SH-SY5Y (cell line): ENCODE measurements around the gene SYNGR2.

Experiments
- GATA2 ChIP-seq: IDR thresholded peaks from 2 replicates; pipeline ENCODE4 v1.6.1; 2011; ENCODE audit warnings: mild to moderate bottlenecking, low read depth, low read length
- GATA3 ChIP-seq: IDR thresholded peaks from 2 replicates; pipeline ENCODE4 v1.6.1; 2011; ENCODE audit warnings: low read depth, mild to moderate bottlenecking, low read length, moderate library complexity

Gene SYNGR2

DNA sequence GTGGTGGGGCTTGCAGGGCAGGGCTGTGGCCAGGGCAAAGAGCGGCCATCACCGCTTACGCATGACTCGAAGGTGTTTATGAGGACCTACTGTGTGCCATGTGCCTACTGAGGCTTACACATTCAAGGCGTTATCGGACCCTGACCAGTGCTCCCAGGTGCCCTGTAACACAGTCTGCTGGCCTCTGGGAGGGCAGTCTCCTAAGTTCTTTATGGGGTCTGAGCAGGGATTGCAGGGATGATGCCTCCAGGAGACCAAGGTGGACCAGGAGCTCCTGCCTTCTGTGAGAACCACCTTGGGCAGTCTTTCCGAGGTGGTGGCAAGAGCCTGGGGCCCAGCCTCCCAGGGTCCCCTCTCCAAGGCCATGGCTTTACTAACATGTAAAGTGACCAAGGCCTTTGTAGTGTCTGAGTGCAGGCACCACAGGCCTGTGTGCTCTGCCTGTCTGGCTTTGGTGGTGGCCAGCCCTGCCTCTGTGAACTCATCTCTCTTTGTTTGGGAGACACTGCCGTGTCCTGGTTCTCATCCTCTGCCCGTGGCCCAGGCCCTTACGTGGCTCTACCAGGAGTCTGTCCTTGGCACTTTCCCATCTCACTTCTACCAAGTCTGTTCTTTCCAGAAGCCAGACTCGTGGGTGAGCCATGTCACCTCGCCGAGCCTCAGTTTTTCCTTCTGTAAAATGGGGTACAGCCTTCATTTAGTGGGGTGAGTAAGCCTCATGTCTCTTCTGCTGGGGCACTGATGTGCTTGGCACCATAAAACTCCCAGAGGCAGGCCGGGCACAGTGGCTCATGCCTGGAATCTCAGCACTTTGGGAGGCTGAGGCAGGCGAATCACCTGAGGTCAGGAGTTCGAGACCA lies 3.4 kb upstream of the SYNGR2 start:
- TF ChIP-seq GATA3: no peak
- TF ChIP-seq GATA2: no peak

DNA sequence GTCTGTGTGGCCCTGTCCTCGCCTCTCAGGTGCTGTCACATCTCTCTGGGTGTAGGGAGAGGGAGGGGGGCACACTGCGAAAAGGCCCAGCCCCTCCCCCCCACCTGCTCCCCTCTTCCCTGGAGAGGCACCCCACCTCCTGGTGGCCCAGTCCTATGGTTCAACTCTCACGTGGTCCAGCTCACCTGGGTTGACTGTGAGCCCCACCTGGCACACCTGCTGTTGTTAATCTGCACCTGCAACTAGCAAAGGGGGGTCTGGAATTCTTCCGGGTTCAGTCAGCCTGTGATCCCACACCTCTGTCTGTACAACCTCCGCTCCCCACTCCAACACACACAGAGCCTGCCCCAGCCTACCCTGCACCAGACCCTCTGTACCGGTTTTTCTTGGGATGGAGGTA lies 2.0 kb upstream of the SYNGR2 start:
- TF ChIP-seq GATA2: no peak
- TF ChIP-seq GATA3: no peak

DNA sequence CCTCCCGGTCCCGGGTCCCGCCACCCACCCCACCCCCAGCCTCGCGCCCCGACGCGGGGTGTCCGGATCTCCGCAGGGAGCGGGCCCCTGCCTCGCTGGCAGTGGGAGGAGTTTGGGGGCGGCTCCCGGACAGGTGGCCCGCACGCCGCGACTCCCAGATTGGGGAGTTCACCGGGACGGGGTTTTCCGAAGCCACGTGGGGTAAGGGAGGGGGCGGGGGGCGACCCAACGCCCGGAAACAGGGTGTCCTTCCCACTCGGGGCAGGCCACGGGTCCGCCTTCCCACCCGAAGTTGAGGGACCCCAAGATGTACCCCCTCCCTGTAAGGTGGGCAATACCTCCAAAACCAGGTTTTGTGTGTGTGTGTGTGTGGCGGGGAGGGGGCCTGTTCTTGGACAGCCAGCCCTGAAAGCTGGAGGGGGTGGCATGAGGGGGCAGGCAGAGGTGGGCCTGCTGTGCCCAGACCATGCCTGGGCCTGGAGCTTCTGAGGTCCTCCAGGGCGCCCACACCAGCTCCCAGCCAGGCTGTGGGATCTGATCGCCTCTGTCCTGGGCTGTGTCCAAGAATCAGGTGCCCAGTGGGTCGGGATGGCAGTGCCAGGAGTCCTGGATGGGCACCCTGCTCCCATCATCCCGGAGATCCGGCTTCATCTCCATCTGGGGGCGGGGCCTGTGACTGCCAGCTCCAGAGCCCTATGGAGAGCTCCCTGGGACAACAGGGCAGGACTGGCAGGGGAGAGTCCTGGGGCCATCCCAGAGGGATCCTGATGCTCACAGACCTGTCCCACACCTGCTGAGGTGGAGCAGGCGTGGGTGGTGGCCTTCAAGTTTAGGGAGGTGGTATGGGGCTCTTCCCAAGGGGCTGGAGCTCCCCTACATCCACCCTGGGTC lies 767 bp downstream of the SYNGR2 start:
- TF ChIP-seq GATA3: no peak
- TF ChIP-seq GATA2: no peak

DNA sequence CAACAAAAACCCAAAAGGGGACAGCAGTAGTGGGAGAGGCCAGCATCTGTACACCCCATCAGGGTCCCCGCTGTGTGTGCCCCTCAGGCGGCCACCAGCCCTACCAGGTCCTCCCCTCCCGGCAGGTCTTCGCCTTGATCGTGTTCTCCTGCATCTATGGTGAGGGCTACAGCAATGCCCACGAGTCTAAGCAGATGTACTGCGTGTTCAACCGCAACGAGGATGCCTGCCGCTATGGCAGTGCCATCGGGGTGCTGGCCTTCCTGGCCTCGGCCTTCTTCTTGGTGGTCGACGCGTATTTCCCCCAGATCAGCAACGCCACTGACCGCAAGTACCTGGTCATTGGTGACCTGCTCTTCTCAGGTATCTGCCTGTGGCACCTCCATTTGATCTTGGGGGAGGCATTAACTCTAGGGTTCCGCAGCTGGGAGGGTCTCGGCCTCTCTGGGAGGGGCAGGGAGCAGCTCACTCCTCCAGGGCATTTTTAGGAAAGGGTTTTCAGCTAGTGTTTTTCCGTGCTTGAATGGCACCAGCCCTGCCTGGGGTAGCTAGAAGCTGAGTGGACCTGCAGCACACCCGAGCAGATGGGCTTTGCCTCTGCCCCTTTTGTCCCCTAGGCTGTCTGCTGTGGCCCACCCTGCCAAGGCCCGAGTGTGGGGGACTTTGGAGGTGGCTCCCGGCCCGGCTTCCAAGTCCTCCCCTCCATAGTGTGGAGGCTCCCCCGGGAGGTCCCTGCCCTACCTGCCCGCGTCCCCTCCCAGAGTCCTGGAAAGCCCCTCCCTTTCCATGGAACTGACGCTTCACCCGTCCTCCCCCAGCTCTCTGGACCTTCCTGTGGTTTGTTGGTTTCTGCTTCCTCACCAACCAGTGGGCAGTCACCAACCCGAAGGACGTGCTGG lies 2.6 kb downstream of the SYNGR2 start:
- TF ChIP-seq GATA2 (no peak), GATA3 (no peak)

DNA sequence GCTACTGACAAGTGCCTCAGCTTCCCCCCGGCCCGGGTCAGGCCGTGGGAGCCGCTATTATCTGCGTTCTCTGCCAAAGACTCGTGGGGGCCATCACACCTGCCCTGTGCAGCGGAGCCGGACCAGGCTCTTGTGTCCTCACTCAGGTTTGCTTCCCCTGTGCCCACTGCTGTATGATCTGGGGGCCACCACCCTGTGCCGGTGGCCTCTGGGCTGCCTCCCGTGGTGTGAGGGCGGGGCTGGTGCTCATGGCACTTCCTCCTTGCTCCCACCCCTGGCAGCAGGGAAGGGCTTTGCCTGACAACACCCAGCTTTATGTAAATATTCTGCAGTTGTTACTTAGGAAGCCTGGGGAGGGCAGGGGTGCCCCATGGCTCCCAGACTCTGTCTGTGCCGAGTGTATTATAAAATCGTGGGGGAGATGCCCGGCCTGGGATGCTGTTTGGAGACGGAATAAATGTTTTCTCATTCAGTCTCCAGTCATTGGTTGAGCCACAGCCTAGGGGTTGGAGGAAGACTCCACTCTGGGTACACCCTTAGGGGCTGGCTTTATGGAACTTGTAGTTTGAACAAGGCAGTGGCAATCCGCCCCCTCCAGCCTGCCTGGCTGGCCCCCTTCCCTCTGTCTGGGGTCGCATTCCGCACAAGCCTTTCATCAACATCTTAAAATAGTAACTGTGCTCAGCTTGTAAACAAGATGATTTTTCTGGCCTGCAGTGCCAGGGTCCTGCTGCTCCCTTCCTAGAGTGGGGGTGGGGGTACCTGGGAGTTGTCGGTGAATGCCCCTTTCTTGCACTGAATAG lies 4.1 kb downstream of the SYNGR2 start:
- no peak for TF ChIP-seq GATA3
- no peak for TF ChIP-seq GATA2

DNA sequence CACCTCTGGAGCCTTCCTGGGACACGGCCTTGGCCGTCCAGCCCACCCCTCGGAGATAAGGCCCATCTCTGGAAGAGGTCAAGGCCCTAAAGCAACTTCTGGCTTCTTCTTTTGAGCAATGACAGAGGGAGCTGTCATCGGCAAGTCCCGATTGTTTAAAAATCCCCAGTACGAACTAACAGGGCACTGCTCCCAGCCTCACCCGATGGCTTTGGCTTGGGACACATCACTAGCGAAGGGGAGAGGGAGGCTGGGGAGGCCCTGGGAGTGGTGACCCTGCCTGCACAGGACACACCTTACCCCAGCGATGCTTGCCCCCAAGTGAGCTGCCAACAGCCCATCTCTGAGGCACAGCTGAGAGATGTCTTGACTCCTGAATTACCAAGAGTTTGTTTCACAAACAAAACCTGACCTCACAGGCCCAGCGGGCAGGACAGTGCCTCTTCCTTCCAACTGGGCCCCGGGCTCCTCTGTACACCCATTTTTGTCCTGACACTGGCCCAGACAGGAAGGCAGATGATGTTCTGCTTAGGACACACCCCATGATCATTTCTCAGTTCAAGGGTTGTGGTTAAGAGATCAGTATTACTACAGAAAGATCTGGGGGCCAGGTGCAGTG lies 4.8 kb downstream of the SYNGR2 start:
- TF ChIP-seq GATA2 (no peak), GATA3 (no peak)

DNA sequence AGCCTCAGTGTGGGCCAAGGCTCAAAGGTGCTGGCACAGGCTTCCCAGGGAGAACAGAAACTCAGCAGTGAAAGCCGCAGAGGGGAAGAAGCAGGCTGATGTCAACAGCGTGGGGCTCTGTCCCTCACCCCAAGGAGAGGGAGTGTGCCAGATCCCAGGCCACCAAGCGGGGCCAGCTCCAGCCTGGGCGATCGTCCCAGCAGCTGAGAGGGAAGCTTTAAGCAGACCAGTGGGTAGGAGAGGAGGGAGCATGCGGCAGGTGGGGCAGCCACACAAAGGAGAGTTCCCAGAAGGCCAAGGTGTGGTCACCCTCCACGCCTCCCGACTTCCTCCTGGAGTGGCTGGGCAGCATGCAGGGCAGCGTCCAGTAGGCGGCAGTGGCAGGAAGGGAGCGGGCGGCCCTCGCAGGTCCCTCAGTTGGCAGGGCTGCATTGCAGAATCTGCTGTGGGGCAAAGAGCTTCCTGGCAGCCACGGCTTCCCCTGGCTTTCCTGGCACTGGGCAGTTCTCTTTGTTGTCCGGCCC lies 6.0 kb downstream of the SYNGR2 start:
- TF ChIP-seq GATA3 (no peak), GATA2 (no peak)

DNA sequence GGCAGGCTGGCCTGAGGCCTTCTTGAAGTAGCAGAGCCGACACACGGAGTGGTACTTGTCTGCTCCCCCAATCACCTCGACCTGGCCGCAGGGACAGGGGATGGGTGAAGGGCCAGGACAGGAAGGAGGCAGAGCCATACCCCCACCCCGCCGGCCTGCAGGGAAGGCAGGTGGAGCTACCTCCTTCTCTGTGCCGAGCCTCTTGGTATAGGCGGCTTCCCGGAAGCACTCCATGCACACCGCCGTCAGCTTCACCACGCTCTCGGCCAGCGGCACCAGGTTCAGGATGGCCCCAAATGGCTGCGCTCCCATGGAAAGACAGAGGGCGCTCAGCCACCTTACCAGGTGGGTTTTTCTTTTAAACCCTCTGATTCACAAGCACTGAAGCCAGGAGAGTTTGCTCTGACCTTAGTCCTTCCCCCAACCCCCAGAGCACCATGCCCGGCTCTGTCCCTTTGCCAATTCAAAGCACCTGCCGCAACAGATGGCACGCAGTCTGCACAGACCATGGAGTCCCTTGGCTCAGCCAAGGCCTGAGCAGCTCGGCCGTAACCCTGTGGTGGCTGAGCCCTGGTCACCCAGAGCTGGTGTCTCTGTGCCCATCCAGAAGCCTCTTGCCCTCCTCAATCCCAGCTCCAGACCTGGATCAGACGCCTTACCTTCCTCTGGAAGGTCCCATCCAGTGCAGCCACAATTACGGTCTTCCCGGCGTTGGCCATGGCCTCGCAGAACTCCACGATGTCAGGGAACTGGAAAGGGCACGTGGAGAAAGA lies 6.7 kb downstream of the SYNGR2 start:
- TF ChIP-seq GATA3 (no peak), GATA2 (no peak)

DNA sequence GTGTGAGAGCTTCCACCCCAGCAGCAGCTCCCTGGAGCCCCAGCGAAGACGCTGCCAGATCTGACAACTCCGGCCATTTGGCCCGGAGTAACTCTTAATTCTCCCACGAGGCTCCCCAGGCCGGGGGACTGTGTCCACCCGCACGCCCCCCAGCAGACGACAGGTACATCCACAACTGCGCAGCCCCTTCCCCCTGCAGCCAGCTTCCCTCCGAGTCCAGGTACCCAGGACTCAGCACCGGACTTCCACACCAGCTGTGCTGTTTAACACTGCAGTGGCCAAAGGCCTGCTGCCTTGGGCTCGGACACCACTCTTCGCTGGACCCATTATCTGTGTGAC lies 7.2 kb downstream of the SYNGR2 start:
- TF ChIP-seq GATA2 (no peak), GATA3 (no peak)

DNA sequence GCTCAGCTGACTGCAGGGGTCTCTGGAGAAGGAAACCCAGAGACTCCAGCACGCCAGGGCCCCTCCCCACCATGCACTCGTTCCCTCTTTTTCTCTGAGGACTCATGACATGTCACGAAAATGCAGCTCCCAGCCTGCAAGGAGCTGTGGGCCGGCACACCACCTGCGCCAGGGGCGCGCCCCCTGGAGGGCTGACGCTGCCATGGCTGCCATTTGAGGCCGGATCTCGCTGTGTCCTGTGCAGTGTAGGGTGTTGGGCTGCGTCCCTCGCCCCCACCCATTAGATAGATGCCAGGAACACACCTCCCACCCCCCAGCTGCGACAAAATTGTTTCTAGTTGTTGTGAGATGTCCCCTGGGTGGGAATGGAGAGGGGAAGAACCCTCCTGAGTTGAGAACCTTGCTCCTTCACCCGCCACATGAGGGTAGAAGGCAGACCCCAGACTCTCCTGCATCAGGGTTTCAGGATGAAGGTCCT lies 8.2 kb downstream of the SYNGR2 start:
- no peak for TF ChIP-seq GATA3

DNA sequence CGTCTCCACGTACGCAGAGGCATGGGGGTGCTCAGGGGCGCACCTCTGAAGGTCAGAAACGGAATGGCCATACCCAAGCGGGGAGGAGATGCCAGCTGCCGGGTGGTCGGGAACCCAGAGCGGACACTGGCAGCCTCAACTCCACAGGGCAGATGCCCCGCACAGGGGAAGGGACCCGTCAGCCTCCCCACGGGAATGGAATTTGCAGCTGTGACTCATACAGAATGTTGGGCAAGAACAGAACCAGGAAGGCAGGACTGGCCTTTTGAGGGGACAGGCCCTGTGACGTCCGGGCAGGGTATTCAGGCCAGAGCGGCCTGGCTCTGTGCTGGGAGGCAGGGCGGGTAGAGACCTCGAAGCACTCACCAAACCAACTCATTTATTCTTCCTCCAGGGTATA lies 11.0 kb downstream of the SYNGR2 start:
- TF ChIP-seq GATA2 (no peak), GATA3 (no peak)

DNA sequence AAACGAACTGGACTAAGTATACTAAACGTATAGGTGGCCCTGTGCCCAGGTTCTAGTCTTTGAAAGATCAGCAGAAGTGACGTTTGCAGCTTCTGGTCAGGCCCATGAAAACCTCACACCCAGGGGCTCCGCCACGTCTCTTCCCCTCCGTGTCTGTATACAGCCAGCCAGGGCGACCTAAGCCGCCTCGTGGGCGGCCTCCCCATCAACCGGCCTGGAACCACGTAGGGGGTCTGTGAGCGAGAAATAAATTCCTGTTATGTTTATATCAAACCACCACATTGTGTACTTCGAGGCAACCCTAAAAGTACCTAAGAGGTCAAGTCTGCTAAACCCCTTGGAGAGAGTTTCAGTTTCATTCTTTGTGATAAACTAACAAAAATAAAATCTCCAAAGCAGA lies 11.7 kb downstream of the SYNGR2 start:
- TF ChIP-seq GATA2 (no peak), GATA3 (no peak)
